ENCODE measurements around the gene ABR.
A peak's percentile ranks its signal among the peaks of the same experiment; 100 is the strongest.

ABR gene

DNA sequence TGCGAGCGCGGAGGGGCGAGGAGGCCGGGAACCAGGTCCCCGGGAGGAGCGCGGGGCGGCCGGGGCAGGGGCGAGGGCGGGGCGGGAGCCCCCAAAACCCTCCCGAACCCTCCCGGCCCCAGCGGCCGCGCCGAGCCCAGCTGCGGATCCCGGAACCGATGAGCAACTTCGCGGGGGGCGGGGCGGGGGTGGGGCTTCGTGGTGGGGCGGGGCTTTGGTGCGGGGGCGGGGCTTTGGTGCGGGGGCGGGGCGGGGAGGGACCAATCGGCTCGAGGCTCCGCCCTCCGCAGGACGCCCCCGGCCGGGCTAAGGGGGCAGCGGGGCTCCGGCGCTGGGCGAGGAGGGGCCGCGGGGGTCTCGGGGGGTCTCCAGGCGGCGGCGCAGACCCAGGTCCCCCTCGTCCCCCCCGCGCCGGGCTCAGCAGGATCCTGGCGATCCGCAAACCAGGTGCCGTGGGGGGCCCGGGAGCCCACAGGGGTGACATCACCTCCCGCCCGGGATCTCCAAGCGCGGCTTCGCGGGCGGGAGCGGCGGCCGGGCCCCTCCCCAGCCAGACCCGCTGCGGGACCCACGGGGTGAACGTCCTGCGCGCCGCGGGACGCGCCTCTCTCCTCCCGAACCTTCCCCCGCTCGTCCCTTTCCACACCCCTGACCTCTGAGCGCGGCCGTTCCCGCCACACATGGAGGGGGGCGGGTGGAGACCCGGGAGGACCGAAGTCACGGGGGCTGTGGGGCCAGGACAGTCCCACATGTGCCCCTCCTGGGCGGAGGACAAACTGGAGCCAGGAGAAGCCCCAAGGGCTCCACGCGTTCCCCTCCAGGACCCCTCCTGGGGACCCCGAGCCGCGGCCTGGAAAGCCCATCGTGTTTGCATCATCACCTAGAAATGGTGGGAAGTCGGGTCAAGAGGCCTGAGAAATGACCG is at the start of gene ABR:
ABR (minus strand) TSS at position 164 of the 925 bp plus-strand sequence. CDS start 254 bp downstream, outside the sequence.
- DNase-seq (ENCODE audit: low spot score), result no peak

DNA sequence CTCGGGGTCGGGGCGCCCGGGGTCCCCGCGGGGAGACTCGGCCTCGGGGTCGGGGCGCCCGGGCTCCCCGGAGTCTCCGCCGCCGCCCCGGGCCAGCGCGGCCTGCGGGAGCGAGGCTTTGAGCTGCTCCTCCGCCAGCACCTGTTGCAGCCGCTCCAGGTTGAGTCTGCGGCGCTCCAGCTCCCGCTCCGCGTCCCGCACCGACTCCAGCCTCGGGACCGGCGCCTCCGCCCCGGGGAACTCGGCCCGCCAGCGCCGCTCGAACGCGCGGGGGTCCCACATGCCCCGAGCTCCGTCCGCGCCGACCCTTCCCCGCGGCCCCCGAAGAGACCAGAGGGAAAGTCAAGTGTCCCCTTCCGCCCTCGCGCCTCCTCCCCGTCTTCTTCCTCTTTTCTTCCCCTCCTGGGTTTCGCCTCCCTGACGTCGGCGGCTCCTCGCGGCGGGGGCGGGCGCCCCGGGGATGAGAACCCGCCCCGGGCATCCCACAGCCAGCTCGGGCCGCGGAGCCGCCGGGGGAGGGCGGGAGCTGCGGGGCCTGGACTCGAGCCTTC is 49.6 kb upstream of the ABR start:
- DNase-seq (ENCODE audit: low spot score), result no peak

- no peak for DNase-seq (ENCODE audit: low spot score)
Measured at GRCh38 chr17:1228781-1229348, 49.1 kb upstream of the ABR start.

- DNase-seq (ENCODE audit: low spot score), result peak; percentile 55
Measured at GRCh38 chr17:1227917-1228780, 48.4 kb upstream of the ABR start.

DNA sequence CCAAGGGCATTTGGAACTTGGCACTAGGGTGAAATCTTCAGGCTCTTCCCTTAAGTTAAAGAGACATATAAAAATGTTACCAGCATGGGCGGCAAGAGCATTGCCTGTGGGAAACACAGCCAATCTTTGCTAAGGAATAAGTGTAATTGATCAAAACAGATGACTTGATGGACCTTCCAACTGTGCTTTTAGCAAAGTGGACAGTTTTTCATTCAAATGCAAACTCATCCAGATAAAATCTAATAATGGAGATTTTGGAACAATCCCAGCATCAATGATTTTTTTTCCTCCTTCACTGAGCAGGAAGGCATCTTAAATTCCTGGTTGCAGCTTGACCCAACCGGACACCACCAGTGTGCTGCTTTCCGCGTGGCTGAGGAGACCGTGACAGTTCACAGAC is 47.6 kb upstream of the ABR start:
- DNase-seq (ENCODE audit: low spot score), result no peak

- no peak for DNase-seq (ENCODE audit: low spot score)
Measured at GRCh38 chr17:1226308-1226707, 46.5 kb upstream of the ABR start.

GRCh38 chr17:1224330-1224729 is 44.5 kb upstream of the ABR start:
- no peak for DNase-seq (ENCODE audit: low spot score)

DNA sequence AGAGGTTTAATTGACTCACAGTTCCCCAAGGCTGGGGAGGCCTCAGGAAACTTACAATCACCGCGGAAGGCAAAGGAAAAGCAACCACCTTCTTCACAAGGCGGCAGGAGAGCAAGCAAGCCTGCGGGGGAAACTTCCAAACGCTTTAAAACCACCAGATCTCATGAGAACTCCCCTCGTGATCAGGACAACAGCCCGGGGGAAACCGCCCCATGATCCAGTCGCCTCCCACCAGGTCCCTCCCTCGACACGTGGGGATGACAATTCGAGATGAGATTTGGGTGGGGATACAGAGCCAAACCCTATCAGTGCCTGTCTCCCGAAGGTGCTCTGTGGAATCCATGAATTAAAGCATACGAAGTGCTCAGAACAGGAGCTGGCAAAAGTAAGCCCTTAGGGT is 43.9 kb upstream of the ABR start:
- no peak for DNase-seq (ENCODE audit: low spot score)

DNA sequence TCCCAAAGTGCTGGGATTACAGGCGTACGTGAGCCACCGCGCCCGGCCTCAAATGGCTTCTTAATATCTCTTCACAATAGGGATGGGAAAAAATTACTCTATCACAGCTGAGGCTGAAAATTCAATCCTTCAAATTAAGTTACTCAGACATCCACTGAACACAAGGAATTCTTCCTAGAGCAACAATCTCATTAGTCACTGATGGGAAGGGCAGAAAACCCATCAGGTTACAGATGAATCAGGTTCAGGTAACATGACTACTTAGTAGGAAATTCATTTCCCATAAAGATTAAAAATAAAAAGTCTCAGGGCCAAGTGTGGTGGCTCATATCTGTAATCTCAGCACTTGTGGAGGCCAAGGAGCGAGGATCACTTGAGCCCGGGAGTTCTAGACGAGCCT is 42.5 kb upstream of the ABR start:
- no peak for DNase-seq (ENCODE audit: low spot score)

DNA sequence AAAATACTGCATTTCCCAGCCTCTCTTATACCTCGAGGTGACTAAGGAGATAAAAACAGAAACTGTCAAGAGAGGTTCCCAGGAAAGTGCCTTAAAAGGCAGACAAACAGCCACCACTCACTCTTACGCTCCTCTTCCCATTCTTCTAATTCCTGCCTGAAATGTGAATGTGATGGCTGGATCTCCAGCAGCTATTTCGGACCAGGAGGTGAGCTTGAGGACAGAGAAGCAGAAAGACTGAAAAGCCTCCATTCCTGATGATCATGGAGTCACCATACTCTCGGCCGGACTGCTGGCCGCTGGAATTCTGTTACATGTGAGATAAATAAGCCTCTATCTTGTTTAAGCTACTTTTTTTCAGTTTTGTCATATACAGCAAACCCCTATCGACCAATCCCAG is 41.4 kb upstream of the ABR start:
- no peak for DNase-seq (ENCODE audit: low spot score)

DNA sequence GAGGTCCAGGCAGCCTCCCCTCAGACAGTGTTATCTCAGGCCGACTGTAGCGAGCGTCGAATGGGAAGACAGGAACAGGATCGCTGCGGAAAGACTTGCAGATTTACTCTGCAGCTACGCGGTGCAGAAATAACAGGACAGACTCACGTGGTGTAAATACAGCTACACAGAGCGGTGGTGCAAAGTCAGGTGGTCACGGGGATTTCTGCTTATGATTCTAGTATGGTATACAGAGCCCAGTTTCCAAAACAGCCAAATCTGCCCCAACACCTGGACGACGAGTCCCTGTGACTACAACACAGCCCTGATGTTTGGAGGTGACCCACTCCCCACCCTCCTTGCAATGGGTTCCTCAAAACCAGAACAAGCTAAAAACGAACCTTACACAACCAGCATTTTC is 40.6 kb upstream of the ABR start:
- DNase-seq (ENCODE audit: low spot score), result no peak

GRCh38 chr17:1217089-1217385 is 37.3 kb upstream of the ABR start:
- DNase-seq (ENCODE audit: low spot score), result no peak

DNA sequence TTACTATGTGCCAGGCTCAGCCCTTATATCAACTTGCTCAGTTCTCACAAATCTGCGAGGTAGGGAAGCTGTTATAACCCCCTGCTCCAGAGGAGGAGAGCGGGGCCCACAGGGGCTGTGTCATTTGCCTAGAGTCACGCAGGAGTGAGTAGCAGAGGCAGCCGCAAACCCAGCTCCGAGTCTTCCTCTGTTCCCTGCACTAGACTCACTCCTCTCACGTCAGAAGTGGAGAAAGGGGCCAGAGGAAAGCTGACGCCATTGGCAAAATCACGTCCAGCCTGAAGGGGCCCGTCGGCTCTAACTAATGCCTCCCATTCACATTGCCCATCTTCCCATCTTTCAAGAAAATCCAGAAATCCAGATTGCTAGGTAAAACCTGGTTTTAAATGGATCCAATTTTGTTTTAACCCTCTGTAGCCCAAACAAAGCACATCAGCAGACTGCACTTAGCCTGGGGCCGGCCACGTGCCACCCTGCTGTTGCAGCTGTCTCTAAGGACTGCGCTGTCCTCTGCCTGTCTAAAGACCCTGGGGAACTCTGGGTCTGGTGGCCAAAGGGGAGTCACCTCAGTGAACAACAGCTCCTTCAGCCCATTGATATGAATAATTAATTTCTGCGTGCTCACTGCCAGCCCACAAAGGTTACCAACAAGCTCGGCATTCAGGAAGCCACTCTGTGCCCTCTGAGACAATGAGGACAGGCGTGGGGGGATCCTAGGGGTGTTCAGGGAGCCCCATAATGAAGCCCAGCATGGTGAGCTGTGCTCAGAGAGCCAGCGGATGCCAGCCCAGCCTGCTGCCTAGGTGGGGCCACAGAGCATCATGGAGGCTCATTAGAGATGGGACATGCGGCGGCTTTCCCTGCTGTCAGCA is 36.7 kb upstream of the ABR start:
- no peak for DNase-seq (ENCODE audit: low spot score)

- DNase-seq (ENCODE audit: low spot score), result no peak
Measured at GRCh38 chr17:1212946-1213345, 33.2 kb upstream of the ABR start.

DNA sequence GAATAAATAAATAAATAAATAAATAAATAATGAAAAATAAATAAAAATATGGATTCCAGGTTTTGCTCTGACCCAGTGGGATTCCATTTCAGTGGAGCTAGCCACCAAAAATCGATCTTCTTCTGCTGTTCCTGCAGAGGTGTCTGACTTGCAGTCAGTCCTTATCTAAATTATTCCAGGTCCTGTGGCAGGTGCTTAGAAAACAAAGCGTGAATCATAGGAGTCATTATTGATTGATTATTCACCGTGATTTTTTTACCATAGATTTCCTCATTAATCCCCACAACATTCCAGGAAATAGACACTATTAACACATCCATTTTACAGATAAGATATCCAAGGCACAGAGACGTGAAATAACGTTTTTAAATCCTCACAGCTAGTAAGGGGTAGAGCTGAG is 31.5 kb upstream of the ABR start:
- DNase-seq (ENCODE audit: low spot score), result no peak

DNA sequence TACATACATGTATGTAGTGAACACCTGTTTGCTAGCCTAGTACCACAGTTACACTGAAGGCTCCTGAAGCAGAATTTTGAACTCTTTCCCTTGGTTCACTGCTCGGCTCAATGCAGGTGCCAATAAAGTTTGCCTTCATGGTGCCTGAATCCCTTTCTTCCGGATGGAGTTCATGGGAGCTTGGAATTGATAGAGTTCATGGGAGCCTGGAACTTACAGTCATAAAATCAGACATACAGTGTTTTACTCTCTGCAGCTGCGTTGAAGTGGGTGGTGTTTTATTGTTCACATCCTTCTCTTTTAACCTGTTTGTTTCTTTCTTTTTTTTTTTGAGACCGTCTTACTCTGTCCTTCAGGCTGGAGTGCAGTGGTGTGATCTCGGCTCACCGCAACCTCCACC is 29.2 kb upstream of the ABR start:
- no peak for DNase-seq (ENCODE audit: low spot score)

GRCh38 chr17:1206026-1206777 is 26.4 kb upstream of the ABR start:
- DNase-seq (ENCODE audit: low spot score), result no peak

DNA sequence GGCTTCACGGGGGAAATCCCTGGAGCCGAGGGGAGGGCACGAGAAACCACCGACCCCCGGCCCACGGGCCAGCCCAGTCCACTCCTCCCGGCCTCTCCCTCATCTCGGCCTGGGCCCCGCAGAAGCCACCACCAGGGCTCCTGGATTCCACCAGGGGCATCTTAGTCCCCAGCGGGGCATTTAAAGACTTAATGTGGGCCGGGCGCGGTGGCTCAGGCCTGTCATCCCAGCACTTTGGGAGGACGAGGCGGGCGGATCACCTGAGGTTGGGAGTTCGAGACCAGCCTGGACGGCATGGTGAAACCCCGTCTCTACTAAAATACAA is 24.1 kb upstream of the ABR start:
- DNase-seq (ENCODE audit: low spot score), result no peak

DNA sequence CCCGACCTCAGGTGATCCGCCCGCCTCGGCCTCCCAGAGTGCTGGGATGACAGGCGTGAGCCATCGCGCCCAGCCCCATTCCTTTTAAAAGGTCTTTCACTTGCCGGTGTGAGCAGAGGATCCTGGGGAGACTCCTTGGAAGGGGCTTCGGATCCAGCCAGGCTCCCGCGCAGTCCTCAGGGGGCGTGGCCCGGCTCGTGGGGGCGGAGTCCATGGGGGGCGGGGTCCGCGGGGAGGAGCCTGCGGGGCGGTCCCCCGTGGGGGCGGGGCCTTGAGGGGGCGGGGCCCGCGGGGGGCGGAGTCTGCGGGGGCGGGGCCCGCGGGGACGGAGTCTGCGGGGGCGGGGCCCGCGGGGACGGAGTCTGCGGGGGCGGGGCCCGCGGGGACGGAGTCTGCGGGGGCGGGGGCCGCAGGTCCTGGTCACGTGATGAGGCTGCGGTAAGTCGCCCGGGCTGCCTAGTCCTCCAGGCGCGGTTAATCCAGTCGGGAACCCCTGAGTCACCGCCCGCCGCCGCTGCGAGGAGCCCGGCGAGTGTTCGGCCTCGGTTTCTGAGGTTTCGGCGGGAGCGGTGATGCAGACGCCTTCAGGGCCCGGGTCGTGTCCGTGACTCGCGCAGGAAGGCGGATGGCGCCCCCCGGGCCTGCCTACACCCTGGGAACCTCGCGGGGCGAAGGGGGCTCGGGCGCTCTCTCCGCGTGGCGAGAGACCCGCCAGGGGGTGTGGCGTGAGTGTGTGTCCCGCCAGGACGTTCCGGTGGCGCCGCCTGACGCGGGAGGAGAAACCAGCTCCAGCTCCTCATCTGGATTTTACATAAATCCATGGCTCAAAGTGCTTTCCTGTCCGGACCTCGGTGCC is 23.6 kb upstream of the ABR start:
- peak; percentile 65 for DNase-seq (ENCODE audit: low spot score)

DNA sequence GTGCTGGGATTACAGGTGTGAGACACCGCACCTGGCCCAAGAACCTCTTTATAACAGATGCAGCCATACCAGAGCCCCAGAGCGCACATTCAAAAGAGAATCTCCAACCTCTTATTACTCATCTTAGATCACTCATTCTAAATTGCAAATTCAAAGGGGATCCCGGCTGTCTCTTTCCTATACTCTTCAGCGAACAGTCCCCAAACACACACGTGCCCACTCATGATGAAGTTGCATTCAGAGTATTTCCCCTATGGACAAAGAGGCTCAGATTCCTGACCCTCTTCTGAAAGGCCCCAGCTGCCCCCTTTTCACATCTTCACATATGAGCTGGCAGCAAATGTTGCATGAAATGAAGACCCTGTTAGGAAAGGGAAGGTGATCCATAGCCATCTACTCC is 22.5 kb upstream of the ABR start:
- no peak for DNase-seq (ENCODE audit: low spot score)

All from cerebellar cortex (tissue), 1 donor.